HEK293 (cell line): ENCODE data around the gene DLX4.

Experiments
- EGR2 ChIP-seq: fragments of 450-650 bp; formaldehyde crosslinking; IDR thresholded peaks from 2 replicates; pipeline ENCODE4 v1.5.1; 2016; ENCODE audit warnings: low read depth, missing biosample characterization, missing genetic modification characterization
- HOXA7 ChIP-seq: sonication (generic); formaldehyde crosslinking; IDR thresholded peaks from 2 replicates; pipeline ENCODE4 v1.8.1; 2022; ENCODE audit warnings: missing genetic modification reagents, borderline replicate concordance
- HOXC10 ChIP-seq: sonication (generic); formaldehyde crosslinking; IDR thresholded peaks from 2 replicates; pipeline ENCODE4 v1.8.1; 2023; ENCODE audit warnings: mild to moderate bottlenecking, missing genetic modification reagents
- KLF8 ChIP-seq: fragments of 450-650 bp; formaldehyde crosslinking; IDR thresholded peaks from 2 replicates; pipeline ENCODE4 v1.5.1; 2016; ENCODE audit warnings: missing biosample characterization, missing genetic modification characterization
- MZF1 ChIP-seq: fragments of 450-650 bp; formaldehyde crosslinking; IDR thresholded peaks from 2 replicates; pipeline ENCODE4 v1.5.1; 2017; ENCODE audit warnings: missing biosample characterization, missing genetic modification characterization, borderline replicate concordance
- OVOL3 ChIP-seq: fragments of 450-650 bp; formaldehyde crosslinking; IDR thresholded peaks from 2 replicates; pipeline ENCODE4 v1.5.1; 2016; ENCODE audit warnings: missing biosample characterization, missing genetic modification characterization
- SP3 ChIP-seq: fragments of 450-650 bp; formaldehyde crosslinking; IDR thresholded peaks from 2 replicates; pipeline ENCODE4 v1.5.1; 2016; ENCODE audit warnings: missing biosample characterization, missing genetic modification characterization
- YY1 ChIP-seq: fragments of 450-650 bp; formaldehyde crosslinking; IDR thresholded peaks from 2 replicates; pipeline ENCODE4 v1.5.1; 2018; ENCODE audit warnings: missing biosample characterization, missing genetic modification characterization
- ZBTB20 ChIP-seq: fragments of 450-650 bp; formaldehyde crosslinking; IDR thresholded peaks from 2 replicates; pipeline ENCODE4 v1.5.1; 2016; ENCODE audit warnings: missing biosample characterization, missing genetic modification characterization
- ZNF112 ChIP-seq: fragments of 450-650 bp; formaldehyde crosslinking; IDR thresholded peaks from 2 replicates; pipeline ENCODE4 v1.5.0; 2017; ENCODE audit warnings: missing biosample characterization, missing genetic modification characterization
- ZNF133 ChIP-seq: fragments of 450-650 bp; formaldehyde crosslinking; IDR thresholded peaks from 2 replicates; pipeline ENCODE4 v1.5.1; 2016; ENCODE audit warnings: missing biosample characterization, missing genetic modification characterization
- ZNF155 ChIP-seq: fragments of 450-650 bp; formaldehyde crosslinking; IDR thresholded peaks from 2 replicates; pipeline ENCODE4 v1.5.1; 2016; ENCODE audit warnings: missing biosample characterization, missing genetic modification characterization
- ZNF19 ChIP-seq: fragments of 450-650 bp; formaldehyde crosslinking; IDR thresholded peaks from 2 replicates; pipeline ENCODE4; 2016; ENCODE audit warnings: missing biosample characterization, missing genetic modification characterization, low read depth
- ZNF211 ChIP-seq: fragments of 450-650 bp; formaldehyde crosslinking; IDR thresholded peaks from 2 replicates; pipeline ENCODE4 v1.5.1; 2016; ENCODE audit warnings: low read depth, missing biosample characterization, missing genetic modification characterization
- ZNF214 ChIP-seq: fragments of 450-650 bp; formaldehyde crosslinking; IDR thresholded peaks from 2 replicates; pipeline ENCODE4 v1.5.1; 2017; ENCODE audit warnings: missing biosample characterization, mild to moderate bottlenecking, missing genetic modification characterization, borderline replicate concordance
- ZNF266 ChIP-seq: fragments of 450-650 bp; formaldehyde crosslinking; IDR thresholded peaks from 2 replicates; pipeline ENCODE4 v1.5.1; 2016; ENCODE audit warnings: missing biosample characterization, missing genetic modification characterization, low read depth
- ZNF600 ChIP-seq: fragments of 450-650 bp; formaldehyde crosslinking; IDR thresholded peaks from 2 replicates; pipeline ENCODE4 v1.5.1; 2016; ENCODE audit warnings: missing biosample characterization, missing genetic modification characterization
- ZNF626 ChIP-seq: fragments of 450-650 bp; sonication (Bioruptor Pico); formaldehyde crosslinking; IDR thresholded peaks from 2 replicates; pipeline ENCODE4 v1.5.1; 2018; ENCODE audit warnings: missing biosample characterization, missing genetic modification characterization, inconsistent platforms
- ZNF677 ChIP-seq: fragments of 450-650 bp; IDR thresholded peaks from 2 replicates; pipeline ENCODE4 v1.5.0; 2018; ENCODE audit warnings: missing biosample characterization, mild to moderate bottlenecking, missing genetic modification characterization, moderate library complexity
- ZNF76 ChIP-seq: fragments of 450-650 bp; formaldehyde crosslinking; IDR thresholded peaks from 2 replicates; pipeline ENCODE4; 2016; ENCODE audit warnings: low read depth, missing biosample characterization, missing genetic modification characterization, borderline replicate concordance
- TF ChIP-seq, protein P1 (sequence below): fragments of 450-650 bp; formaldehyde crosslinking; optimal IDR thresholded peaks from 2 replicates; pipeline ENCODE3; 2016; ENCODE audit warnings: missing biosample characterization, mild to moderate bottlenecking, missing genetic modification characterization
- TF ChIP-seq, protein P2 (sequence below): fragments of 450-650 bp; formaldehyde crosslinking; IDR thresholded peaks from 2 replicates; pipeline ENCODE4 v1.5.1; 2017; ENCODE audit warnings: missing biosample characterization, missing genetic modification characterization
- TF ChIP-seq, protein P3 (sequence below): fragments of 450-650 bp; formaldehyde crosslinking; IDR thresholded peaks from 2 replicates; pipeline ENCODE4 v1.5.1; 2016; ENCODE audit warnings: missing biosample characterization, missing genetic modification characterization
- TF ChIP-seq, protein P4 (sequence below): fragments of 450-650 bp; formaldehyde crosslinking; IDR thresholded peaks from 2 replicates; pipeline ENCODE4 v1.5.1; 2016; ENCODE audit warnings: missing biosample characterization, missing genetic modification characterization, low read depth
- TF ChIP-seq, protein P5 (sequence below): fragments of 450-650 bp; formaldehyde crosslinking; IDR thresholded peaks from 2 replicates; pipeline ENCODE4 v1.5.1; 2017; ENCODE audit warnings: missing biosample characterization, missing genetic modification characterization
- TF ChIP-seq, protein P6 (sequence below): fragments of 450-650 bp; formaldehyde crosslinking; IDR thresholded peaks from 2 replicates; pipeline ENCODE4 v1.5.1; 2016; ENCODE audit warnings: missing biosample characterization, missing genetic modification characterization, low read depth
- TF ChIP-seq, protein P7 (sequence below): fragments of 450-650 bp; formaldehyde crosslinking; IDR thresholded peaks from 2 replicates; pipeline ENCODE4 v1.5.1; 2016; ENCODE audit warnings: missing biosample characterization, missing genetic modification characterization

DLX4 gene

DNA sequence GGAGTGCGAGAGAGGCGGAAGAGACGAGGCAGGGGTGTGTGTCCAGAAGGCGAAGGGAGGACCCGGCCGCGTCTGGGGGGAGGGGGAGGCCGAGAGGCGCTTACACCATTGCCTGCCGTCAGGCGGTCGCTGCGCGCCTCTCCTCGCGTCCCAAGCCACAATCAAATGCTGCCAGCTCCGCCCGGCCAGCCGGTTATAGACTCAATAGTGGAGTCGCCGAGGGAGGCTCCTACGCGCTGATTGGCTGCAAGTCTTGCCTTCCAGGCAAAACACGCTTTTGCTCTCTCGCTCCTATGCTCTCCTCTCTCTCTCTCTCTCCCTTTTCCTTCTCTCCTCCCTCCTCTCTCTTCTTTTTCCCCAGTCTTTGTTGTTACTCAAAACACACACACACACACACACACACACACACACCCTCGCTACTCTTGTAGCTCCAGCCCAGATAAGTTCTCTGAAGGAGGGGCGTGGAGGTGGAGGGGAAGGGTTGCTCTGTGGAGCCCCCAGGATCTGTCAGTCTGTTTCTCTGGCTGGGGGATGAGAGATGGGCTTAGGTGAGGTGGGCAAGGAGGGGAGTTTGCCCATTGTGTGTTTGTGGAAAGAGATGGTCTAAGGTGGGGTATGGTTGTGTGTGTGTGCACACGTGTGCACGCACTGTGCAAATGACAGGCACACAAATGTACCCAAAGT, 26.2 kb downstream of the DLX4 start, which contains the start of gene DLX3 (continued):
- no peak for TF ChIP-seq ZNF112 (tag by site-specific recombination)
- TF ChIP-seq, protein P1, sequence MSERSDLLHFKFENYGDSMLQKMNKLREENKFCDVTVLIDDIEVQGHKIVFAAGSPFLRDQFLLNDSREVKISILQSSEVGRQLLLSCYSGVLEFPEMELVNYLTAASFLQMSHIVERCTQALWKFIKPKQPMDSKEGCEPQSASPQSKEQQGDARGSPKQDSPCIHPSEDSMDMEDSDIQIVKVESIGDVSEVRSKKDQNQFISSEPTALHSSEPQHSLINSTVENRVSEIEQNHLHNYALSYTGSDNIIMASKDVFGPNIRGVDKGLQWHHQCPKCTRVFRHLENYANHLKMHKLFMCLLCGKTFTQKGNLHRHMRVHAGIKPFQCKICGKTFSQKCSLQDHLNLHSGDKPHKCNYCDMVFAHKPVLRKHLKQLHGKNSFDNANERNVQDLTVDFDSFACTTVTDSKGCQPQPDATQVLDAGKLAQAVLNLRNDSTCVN: peak; percentile 31
- TF ChIP-seq KLF8: no peak
- TF ChIP-seq ZBTB20 (tag by site-specific recombination): no peak
- TF ChIP-seq OVOL3 (tag by site-specific recombination): no peak
- TF ChIP-seq, protein P2, sequence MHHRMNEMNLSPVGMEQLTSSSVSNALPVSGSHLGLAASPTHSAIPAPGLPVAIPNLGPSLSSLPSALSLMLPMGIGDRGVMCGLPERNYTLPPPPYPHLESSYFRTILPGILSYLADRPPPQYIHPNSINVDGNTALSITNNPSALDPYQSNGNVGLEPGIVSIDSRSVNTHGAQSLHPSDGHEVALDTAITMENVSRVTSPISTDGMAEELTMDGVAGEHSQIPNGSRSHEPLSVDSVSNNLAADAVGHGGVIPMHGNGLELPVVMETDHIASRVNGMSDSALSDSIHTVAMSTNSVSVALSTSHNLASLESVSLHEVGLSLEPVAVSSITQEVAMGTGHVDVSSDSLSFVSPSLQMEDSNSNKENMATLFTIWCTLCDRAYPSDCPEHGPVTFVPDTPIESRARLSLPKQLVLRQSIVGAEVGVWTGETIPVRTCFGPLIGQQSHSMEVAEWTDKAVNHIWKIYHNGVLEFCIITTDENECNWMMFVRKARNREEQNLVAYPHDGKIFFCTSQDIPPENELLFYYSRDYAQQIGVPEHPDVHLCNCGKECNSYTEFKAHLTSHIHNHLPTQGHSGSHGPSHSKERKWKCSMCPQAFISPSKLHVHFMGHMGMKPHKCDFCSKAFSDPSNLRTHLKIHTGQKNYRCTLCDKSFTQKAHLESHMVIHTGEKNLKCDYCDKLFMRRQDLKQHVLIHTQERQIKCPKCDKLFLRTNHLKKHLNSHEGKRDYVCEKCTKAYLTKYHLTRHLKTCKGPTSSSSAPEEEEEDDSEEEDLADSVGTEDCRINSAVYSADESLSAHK: no peak
- TF ChIP-seq, protein P3, sequence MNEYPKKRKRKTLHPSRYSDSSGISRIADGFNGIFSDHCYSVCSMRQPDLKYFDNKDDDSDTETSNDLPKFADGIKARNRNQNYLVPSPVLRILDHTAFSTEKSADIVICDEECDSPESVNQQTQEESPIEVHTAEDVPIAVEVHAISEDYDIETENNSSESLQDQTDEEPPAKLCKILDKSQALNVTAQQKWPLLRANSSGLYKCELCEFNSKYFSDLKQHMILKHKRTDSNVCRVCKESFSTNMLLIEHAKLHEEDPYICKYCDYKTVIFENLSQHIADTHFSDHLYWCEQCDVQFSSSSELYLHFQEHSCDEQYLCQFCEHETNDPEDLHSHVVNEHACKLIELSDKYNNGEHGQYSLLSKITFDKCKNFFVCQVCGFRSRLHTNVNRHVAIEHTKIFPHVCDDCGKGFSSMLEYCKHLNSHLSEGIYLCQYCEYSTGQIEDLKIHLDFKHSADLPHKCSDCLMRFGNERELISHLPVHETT (tag by site-specific recombination): no peak
- TF ChIP-seq, protein P4, sequence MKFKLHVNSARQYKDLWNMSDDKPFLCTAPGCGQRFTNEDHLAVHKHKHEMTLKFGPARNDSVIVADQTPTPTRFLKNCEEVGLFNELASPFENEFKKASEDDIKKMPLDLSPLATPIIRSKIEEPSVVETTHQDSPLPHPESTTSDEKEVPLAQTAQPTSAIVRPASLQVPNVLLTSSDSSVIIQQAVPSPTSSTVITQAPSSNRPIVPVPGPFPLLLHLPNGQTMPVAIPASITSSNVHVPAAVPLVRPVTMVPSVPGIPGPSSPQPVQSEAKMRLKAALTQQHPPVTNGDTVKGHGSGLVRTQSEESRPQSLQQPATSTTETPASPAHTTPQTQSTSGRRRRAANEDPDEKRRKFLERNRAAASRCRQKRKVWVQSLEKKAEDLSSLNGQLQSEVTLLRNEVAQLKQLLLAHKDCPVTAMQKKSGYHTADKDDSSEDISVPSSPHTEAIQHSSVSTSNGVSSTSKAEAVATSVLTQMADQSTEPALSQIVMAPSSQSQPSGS: no peak
- no peak for TF ChIP-seq ZNF76 (tag by site-specific recombination)
- TF ChIP-seq, protein P5, sequence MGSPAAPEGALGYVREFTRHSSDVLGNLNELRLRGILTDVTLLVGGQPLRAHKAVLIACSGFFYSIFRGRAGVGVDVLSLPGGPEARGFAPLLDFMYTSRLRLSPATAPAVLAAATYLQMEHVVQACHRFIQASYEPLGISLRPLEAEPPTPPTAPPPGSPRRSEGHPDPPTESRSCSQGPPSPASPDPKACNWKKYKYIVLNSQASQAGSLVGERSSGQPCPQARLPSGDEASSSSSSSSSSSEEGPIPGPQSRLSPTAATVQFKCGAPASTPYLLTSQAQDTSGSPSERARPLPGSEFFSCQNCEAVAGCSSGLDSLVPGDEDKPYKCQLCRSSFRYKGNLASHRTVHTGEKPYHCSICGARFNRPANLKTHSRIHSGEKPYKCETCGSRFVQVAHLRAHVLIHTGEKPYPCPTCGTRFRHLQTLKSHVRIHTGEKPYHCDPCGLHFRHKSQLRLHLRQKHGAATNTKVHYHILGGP (tag by site-specific recombination): no peak
- TF ChIP-seq, protein P6, sequence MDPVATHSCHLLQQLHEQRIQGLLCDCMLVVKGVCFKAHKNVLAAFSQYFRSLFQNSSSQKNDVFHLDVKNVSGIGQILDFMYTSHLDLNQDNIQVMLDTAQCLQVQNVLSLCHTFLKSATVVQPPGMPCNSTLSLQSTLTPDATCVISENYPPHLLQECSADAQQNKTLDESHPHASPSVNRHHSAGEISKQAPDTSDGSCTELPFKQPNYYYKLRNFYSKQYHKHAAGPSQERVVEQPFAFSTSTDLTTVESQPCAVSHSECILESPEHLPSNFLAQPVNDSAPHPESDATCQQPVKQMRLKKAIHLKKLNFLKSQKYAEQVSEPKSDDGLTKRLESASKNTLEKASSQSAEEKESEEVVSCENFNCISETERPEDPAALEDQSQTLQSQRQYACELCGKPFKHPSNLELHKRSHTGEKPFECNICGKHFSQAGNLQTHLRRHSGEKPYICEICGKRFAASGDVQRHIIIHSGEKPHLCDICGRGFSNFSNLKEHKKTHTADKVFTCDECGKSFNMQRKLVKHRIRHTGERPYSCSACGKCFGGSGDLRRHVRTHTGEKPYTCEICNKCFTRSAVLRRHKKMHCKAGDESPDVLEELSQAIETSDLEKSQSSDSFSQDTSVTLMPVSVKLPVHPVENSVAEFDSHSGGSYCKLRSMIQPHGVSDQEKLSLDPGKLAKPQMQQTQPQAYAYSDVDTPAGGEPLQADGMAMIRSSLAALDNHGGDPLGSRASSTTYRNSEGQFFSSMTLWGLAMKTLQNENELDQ (tag by site-specific recombination): no peak
- TF ChIP-seq ZNF211 (tag by site-specific recombination): no peak
- no peak for TF ChIP-seq HOXA7 (CRISPR knock-in tag)
- TF ChIP-seq ZNF214 (tag by site-specific recombination): no peak
- TF ChIP-seq YY1 (tag by site-specific recombination): no peak
- peak; percentile 60; the same call in 1 of the 2 replicates for TF ChIP-seq EGR2
- TF ChIP-seq ZNF626 (tag by site-specific recombination): no peak
- no peak for TF ChIP-seq ZNF677
- no peak for TF ChIP-seq MZF1 (tag by site-specific recombination)
- TF ChIP-seq SP3 (tag by site-specific recombination): no peak
- TF ChIP-seq ZNF19 (tag by site-specific recombination): no peak
- no peak for TF ChIP-seq ZNF155
- TF ChIP-seq HOXC10 (CRISPR knock-in tag): no peak
- TF ChIP-seq ZNF266 (tag by site-specific recombination): no peak
- TF ChIP-seq, protein P7, sequence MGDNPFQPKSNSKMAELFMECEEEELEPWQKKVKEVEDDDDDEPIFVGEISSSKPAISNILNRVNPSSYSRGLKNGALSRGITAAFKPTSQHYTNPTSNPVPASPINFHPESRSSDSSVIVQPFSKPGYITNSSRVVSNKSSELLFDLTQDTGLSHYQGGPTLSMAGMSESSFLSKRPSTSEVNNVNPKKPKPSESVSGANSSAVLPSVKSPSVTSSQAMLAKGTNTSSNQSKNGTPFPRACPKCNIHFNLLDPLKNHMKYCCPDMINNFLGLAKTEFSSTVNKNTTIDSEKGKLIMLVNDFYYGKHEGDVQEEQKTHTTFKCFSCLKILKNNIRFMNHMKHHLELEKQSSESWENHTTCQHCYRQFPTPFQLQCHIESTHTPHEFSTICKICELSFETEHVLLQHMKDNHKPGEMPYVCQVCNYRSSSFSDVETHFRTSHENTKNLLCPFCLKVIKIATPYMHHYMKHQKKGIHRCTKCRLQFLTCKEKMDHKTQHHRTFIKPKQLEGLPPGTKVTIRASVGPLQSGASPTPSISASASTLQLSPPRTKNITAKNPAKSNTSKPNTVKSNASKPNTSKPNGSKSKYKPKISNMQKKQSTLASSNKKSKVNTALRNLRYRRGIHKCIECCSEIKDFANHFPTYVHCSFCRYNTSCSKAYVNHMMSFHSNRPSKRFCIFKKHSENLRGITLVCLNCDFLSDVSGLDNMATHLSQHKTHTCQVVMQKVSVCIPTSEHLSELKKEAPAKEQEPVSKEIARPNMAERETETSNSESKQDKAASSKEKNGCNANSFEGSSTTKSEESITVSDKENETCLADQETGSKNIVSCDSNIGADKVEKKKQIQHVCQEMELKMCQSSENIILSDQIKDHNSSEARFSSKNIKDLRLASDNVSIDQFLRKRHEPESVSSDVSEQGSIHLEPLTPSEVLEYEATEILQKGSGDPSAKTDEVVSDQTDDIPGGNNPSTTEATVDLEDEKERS: no peak
- TF ChIP-seq ZNF600: peak; percentile 57
- no peak for TF ChIP-seq ZNF133 (tag by site-specific recombination)
